Epithelial cell of prostate (primary cell): ENCODE measurements around the gene AP3B2.
A peak's percentile ranks its signal among the peaks of the same experiment; 100 is the strongest.
"Not testable (repeated sequence)": the region's sequence is repeated elsewhere in the genome, so short reads cannot be mapped to it uniquely, and the experiment has no call there.

ENCODE experiments used
- DNase-seq: peaks from one replicate; pipeline ENCODE4 v3.0.0-alpha.2; 2011; ENCODE audit warnings: low read depth, low spot score
- H3K27ac ChIP-seq: fragments of 450-650 bp; 2 replicates; pipeline ENCODE4 v1.5.1; 2017; ENCODE audit warnings: mild to moderate bottlenecking

Gene AP3B2

GRCh38 chr15:82651708-82652107 lies 58.0 kb downstream of the AP3B2 start:
- no peak overlapping the region for H3K27ac ChIP-seq
- no peak for DNase-seq

GRCh38 chr15:82650046-82650670 lies 59.5 kb downstream of the AP3B2 start:
- no peak overlapping the region for H3K27ac ChIP-seq
- no peak for DNase-seq

- DNase-seq, result no peak
- H3K27ac ChIP-seq, result no peak overlapping the region
Observed at GRCh38 chr15:82649226-82649999, 60.3 kb downstream of the AP3B2 start.

- no peak overlapping the region for H3K27ac ChIP-seq
- DNase-seq, result no peak
Observed at GRCh38 chr15:82648257-82649103, 61.2 kb downstream of the AP3B2 start.

GRCh38 chr15:82647835-82648256 lies 61.8 kb downstream of the AP3B2 start:
- DNase-seq, result no peak
- H3K27ac ChIP-seq, result no peak overlapping the region

GRCh38 chr15:82647045-82647834 lies 62.4 kb downstream of the AP3B2 start, which contains the start of gene CPEB1:
CPEB1 (minus strand) TSS chr15:82647363; CDS start chr15:82628459, 18,904 bp downstream.
- no peak for DNase-seq
- H3K27ac ChIP-seq, result no peak within 1 kb of the TSS

- H3K27ac ChIP-seq, result no peak overlapping the region
- DNase-seq, result no peak
Observed at GRCh38 chr15:82646250-82647044, 63.2 kb downstream of the AP3B2 start.

GRCh38 chr15:82644967-82645852 lies 64.5 kb downstream of the AP3B2 start:
- not testable (repeated sequence) for DNase-seq, H3K27ac ChIP-seq

- no peak for DNase-seq
- no peak overlapping the region for H3K27ac ChIP-seq
Observed at GRCh38 chr15:82643992-82644391, 65.7 kb downstream of the AP3B2 start.

- DNase-seq, result no peak
- no peak overlapping the region for H3K27ac ChIP-seq
Observed at GRCh38 chr15:82642656-82643055, 67.0 kb downstream of the AP3B2 start.

- no peak overlapping the region for H3K27ac ChIP-seq
- DNase-seq, result no peak
Observed at GRCh38 chr15:82641129-82641798, 68.4 kb downstream of the AP3B2 start.

- DNase-seq, result no peak
Observed at GRCh38 chr15:82640672-82641071, 69.0 kb downstream of the AP3B2 start.

GRCh38 chr15:82635798-82636197 lies 73.9 kb downstream of the AP3B2 start:
- no peak for DNase-seq
- no peak overlapping the region for H3K27ac ChIP-seq

More at GRCh38 chr15:82640672-82641071, 69.0 kb downstream of the AP3B2 start:
- H3K27ac ChIP-seq, result no peak overlapping the region

- H3K27ac ChIP-seq, result no peak overlapping the region
- no peak for DNase-seq
Observed at GRCh38 chr15:82630033-82630432, 79.6 kb downstream of the AP3B2 start.

GRCh38 chr15:82625136-82625535 lies 84.5 kb downstream of the AP3B2 start:
- DNase-seq, result no peak
- H3K27ac ChIP-seq, result no peak overlapping the region

- no peak for DNase-seq
- no peak overlapping the region for H3K27ac ChIP-seq
Observed at GRCh38 chr15:82624438-82624837, 85.2 kb downstream of the AP3B2 start.

- peak; percentile 3 for DNase-seq
Observed at GRCh38 chr15:82624008-82624407, 85.7 kb downstream of the AP3B2 start.

GRCh38 chr15:82621970-82622369 lies 87.7 kb downstream of the AP3B2 start:
- no peak overlapping the region for H3K27ac ChIP-seq
- no peak for DNase-seq

More at GRCh38 chr15:82624008-82624407, 85.7 kb downstream of the AP3B2 start:
- no peak overlapping the region for H3K27ac ChIP-seq
